ENCODE data around the gene CYP4X1.
"Not testable (repeated sequence)": the region's sequence is repeated elsewhere in the genome, so short reads cannot be mapped to it uniquely, and the experiment has no call there.

The CYP4X1 gene

GRCh38 chr1:47021070-47021469, 2.4 kb upstream of the CYP4X1 start:
- H3K4me3 ChIP-seq (ENCODE audit: low read depth, low read length), result no peak overlapping the region
- H3K27me3 ChIP-seq (ENCODE audit: control insufficient read depth, insufficient read depth, low read length), result peaks cover 16% of the 10 kb centered on the region
- no peak overlapping the region for H3K9ac ChIP-seq (ENCODE audit: low read depth, low read length)
- H3K9me3 ChIP-seq (ENCODE audit: control insufficient read depth, insufficient read depth, low read length), result no peaks in the 10 kb centered on the region
- no peaks in the 10 kb centered on the region for H3K36me3 ChIP-seq (ENCODE audit: control insufficient read depth, insufficient read depth, low read length)
- H3K4me1 ChIP-seq (ENCODE audit: control insufficient read depth, insufficient read depth, low read length), result peaks cover 15% of the 10 kb centered on the region

DNA sequence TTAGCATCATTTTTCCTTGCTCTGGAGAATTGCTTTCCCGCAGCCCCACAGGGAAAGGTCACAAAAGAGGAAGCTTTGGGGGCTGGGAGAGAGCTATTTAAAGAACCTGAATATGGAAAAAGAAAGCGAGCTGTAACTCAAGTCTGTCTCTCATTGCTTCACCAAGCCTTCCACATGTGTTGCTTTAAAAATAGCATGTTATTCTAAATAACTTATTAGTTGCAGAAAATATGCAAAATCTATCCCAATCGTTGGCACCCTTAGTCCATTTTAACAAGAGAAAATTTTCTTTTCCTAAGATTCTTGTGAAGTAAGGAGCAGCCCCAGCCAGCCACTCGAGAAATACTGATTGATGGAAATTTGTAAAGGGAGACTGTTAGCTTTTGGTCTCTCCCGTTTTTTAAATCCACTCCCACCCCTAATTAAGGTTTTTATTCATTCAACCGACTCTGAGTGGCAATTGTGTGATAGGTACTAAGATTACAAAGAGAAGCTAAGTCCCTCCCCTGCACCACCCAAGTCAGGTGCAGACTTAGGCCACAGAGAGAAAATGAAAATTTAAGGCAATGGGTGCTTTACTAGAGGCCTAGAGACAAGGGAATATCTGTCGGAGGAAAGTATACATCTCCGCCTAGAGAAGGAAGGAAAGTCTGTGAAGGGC, 802 bp downstream of the CYP4X1 start:
- Histone ChIP-seq H3K9me3 (ENCODE audit: control insufficient read depth, insufficient read depth, low read length) (no peaks in the 10 kb centered on the region), H3K4me3 (ENCODE audit: low read depth, low read length) (peak overlapping the region; percentile 65), H3K36me3 (ENCODE audit: control insufficient read depth, insufficient read depth, low read length) (no peaks in the 10 kb centered on the region), H3K4me1 (ENCODE audit: control insufficient read depth, insufficient read depth, low read length) (peaks cover 18% of the 10 kb centered on the region), H3K9ac (ENCODE audit: low read depth, low read length) (peak overlapping the region; percentile 60), H3K27me3 (ENCODE audit: control insufficient read depth, insufficient read depth, low read length) (peaks cover 16% of the 10 kb centered on the region)

GRCh38 chr1:47030170-47030805, 6.8 kb downstream of the CYP4X1 start:
- Histone ChIP-seq H3K4me3 (ENCODE audit: low read depth, low read length) (no peak overlapping the region), H3K36me3 (ENCODE audit: control insufficient read depth, insufficient read depth, low read length) (no peaks in the 10 kb centered on the region), H3K4me1 (ENCODE audit: control insufficient read depth, insufficient read depth, low read length) (peaks cover 4% of the 10 kb centered on the region), H3K9me3 (ENCODE audit: control insufficient read depth, insufficient read depth, low read length) (no peaks in the 10 kb centered on the region), H3K9ac (ENCODE audit: low read depth, low read length) (no peak overlapping the region), H3K27me3 (ENCODE audit: control insufficient read depth, insufficient read depth, low read length) (no peaks in the 10 kb centered on the region)

DNA sequence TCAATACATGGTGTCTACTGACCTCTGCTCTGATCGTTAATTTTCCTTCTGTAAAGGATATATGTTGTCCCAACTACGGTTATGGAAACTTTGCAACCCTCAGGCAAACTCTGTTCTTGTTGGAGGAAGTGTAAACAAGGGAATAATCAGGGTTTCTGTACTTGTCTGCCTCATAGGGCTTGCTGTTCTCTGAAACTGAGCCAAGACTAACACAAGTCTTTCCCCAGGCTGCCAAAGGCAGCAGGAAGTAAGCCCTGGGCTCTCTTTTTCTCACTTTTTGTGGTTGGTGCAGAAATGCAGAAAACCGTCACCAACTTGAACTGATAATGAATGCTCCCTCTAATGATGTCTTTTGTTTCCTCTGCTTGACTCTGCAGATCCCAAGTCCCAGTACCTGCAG, 7.6 kb downstream of the CYP4X1 start:
- H3K4me1 ChIP-seq (ENCODE audit: control insufficient read depth, insufficient read depth, low read length), result peaks cover 4% of the 10 kb centered on the region
- H3K4me3 ChIP-seq (ENCODE audit: low read depth, low read length), result no peak overlapping the region
- no peaks in the 10 kb centered on the region for H3K27me3 ChIP-seq (ENCODE audit: control insufficient read depth, insufficient read depth, low read length)
- H3K9ac ChIP-seq (ENCODE audit: low read depth, low read length), result no peak overlapping the region
- H3K36me3 ChIP-seq (ENCODE audit: control insufficient read depth, insufficient read depth, low read length), result no peaks in the 10 kb centered on the region
- no peaks in the 10 kb centered on the region for H3K9me3 ChIP-seq (ENCODE audit: control insufficient read depth, insufficient read depth, low read length)

DNA sequence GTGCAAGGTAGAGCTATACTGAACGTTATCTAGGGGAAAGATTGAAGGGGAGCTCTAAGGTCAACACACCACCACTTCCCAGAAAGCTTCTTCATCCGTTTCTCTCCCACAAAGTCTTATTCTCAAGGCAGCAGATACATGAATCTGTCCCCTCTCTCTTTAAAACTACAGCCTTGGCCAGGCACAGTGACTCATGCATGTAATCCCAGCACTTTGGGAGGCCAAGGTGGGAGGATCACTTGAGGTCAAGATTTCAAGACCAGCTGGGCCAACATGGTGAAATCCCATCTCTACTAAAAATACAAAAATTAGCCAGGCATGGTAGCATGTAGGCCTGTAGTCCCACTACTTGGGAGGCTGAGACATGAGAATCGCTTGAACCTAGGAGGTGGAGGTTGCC, 8.1 kb downstream of the CYP4X1 start:
- H3K4me3 ChIP-seq (ENCODE audit: low read depth, low read length), result no peak overlapping the region
- no peaks in the 10 kb centered on the region for H3K36me3 ChIP-seq (ENCODE audit: control insufficient read depth, insufficient read depth, low read length)
- no peak overlapping the region for H3K9ac ChIP-seq (ENCODE audit: low read depth, low read length)
- no peaks in the 10 kb centered on the region for H3K27me3 ChIP-seq (ENCODE audit: control insufficient read depth, insufficient read depth, low read length)
- no peaks in the 10 kb centered on the region for H3K9me3 ChIP-seq (ENCODE audit: control insufficient read depth, insufficient read depth, low read length)
- H3K4me1 ChIP-seq (ENCODE audit: control insufficient read depth, insufficient read depth, low read length), result peaks cover 4% of the 10 kb centered on the region

DNA sequence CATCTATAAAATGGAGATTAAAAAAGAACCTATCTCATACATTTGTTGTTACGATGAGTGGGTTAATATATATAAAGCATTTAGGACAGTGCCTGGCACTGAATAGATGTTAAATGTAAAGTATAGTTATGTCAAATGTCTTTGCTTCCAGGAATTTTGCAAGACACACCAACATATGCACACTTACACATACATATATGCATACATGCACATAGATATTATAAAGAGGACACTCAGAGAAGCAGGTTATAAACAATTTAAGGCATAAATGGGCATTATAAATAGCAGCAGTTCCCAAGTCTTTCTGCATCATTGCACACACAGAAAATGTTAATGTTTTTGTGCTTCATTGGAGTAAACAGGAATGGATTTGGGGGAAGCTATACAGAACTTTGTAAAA, 13.3 kb downstream of the CYP4X1 start:
- H3K36me3 ChIP-seq (ENCODE audit: control insufficient read depth, insufficient read depth, low read length), result no peaks in the 10 kb centered on the region
- H3K9ac ChIP-seq (ENCODE audit: low read depth, low read length), result no peak overlapping the region
- no peaks in the 10 kb centered on the region for H3K9me3 ChIP-seq (ENCODE audit: control insufficient read depth, insufficient read depth, low read length)
- H3K4me3 ChIP-seq (ENCODE audit: low read depth, low read length), result no peak overlapping the region
- no peaks in the 10 kb centered on the region for H3K27me3 ChIP-seq (ENCODE audit: control insufficient read depth, insufficient read depth, low read length)
- H3K4me1 ChIP-seq (ENCODE audit: control insufficient read depth, insufficient read depth, low read length), result no peaks in the 10 kb centered on the region

DNA sequence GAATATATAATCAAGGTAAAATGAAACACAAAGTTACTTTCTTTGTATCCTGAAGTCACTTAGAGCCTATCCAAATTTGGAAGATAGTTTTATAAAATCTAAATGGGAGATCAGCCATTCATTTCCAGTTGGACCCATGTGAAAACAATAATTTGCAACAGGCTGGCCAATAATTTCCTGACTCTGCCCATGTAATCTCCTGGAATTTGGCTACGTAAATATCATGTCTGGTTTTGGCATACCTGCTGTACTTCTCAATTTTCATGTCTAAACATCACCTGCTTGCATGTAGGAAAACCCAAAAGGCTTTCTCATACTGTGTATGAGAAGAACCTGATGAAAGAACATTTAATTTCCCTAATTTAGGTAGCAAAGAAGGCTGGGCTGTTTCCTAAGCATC, 35.9 kb downstream of the CYP4X1 start:
- H3K27me3 ChIP-seq (ENCODE audit: control insufficient read depth, insufficient read depth, low read length), result no peaks in the 10 kb centered on the region
- H3K9me3 ChIP-seq (ENCODE audit: control insufficient read depth, insufficient read depth, low read length), result no peaks in the 10 kb centered on the region
- H3K9ac ChIP-seq (ENCODE audit: low read depth, low read length), result no peak overlapping the region
- no peaks in the 10 kb centered on the region for H3K36me3 ChIP-seq (ENCODE audit: control insufficient read depth, insufficient read depth, low read length)
- H3K4me3 ChIP-seq (ENCODE audit: low read depth, low read length), result no peak overlapping the region
- no peaks in the 10 kb centered on the region for H3K4me1 ChIP-seq (ENCODE audit: control insufficient read depth, insufficient read depth, low read length)

- no peaks in the 10 kb centered on the region for H3K9me3 ChIP-seq (ENCODE audit: control insufficient read depth, insufficient read depth, low read length)
- no peak within 1 kb of the TSS for H3K9ac ChIP-seq (ENCODE audit: low read depth, low read length)
- no peaks in the 10 kb centered on the region for H3K4me1 ChIP-seq (ENCODE audit: control insufficient read depth, insufficient read depth, low read length)
- peaks cover 3% of the 10 kb centered on the region for H3K27me3 ChIP-seq (ENCODE audit: control insufficient read depth, insufficient read depth, low read length)
- no peak within 1 kb of the TSS for H3K4me3 ChIP-seq (ENCODE audit: low read depth, low read length)
- H3K36me3 ChIP-seq (ENCODE audit: control insufficient read depth, insufficient read depth, low read length), result no peaks in the 10 kb centered on the region
Observed at GRCh38 chr1:47067097-47067594, 43.7 kb downstream of the CYP4X1 start, which contains the start of gene CYP4Z1. Gene CYP4Z1, plus strand, starts transcription at chr1:47067231. Its CDS starts 260 bp downstream, at chr1:47067491.

DNA sequence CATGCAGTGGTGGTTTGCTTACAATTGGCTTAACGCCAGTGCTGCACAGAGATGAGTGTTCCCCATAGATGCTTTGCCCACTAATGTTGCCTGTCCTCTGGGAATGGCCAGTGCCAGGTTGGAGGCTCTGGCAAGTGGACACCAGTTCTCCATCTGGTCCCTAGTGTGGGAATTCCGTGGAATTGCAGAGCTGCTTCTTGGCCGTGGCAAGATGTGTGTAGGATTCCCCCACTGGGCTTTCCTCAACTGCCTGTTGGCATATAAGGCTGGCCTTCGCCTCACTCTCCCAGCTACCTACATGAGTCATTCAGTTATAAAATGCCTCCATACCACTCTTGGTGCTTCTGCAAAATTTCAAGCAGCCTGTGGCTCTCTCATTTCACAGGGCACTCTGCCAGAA, 45.6 kb downstream of the CYP4X1 start:
- H3K36me3 ChIP-seq (ENCODE audit: control insufficient read depth, insufficient read depth, low read length); H3K4me1 ChIP-seq (ENCODE audit: control insufficient read depth, insufficient read depth, low read length); H3K27me3 ChIP-seq (ENCODE audit: control insufficient read depth, insufficient read depth, low read length); H3K4me3 ChIP-seq (ENCODE audit: low read depth, low read length); H3K9me3 ChIP-seq (ENCODE audit: control insufficient read depth, insufficient read depth, low read length); H3K9ac ChIP-seq (ENCODE audit: low read depth, low read length): not testable (repeated sequence)

- not testable (repeated sequence) for H3K9me3 ChIP-seq (ENCODE audit: control insufficient read depth, insufficient read depth, low read length); H3K4me3 ChIP-seq (ENCODE audit: low read depth, low read length); H3K36me3 ChIP-seq (ENCODE audit: control insufficient read depth, insufficient read depth, low read length); H3K9ac ChIP-seq (ENCODE audit: low read depth, low read length); H3K27me3 ChIP-seq (ENCODE audit: control insufficient read depth, insufficient read depth, low read length); H3K4me1 ChIP-seq (ENCODE audit: control insufficient read depth, insufficient read depth, low read length)
Observed at GRCh38 chr1:47069509-47069908, 46.0 kb downstream of the CYP4X1 start.

DNA sequence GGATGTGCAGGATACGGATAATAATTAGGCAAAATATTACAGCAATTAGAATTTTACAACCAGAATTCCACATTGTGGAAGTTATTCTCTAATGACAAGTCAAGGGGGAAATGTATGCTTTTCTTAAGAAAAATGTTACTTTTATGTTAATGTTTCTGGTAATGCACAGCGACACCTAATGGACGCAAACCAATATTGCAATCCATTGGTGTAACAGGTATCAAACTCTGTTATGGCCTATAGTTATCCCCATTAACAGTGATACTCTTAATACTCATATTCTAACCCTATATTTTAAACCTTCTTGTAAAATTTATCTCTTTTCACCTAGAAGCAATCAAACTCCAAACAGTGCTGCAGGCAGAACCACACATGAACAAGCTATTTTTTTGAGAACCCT, 65.9 kb downstream of the CYP4X1 start:
- H3K4me1 ChIP-seq (ENCODE audit: control insufficient read depth, insufficient read depth, low read length); H3K4me3 ChIP-seq (ENCODE audit: low read depth, low read length); H3K36me3 ChIP-seq (ENCODE audit: control insufficient read depth, insufficient read depth, low read length); H3K9me3 ChIP-seq (ENCODE audit: control insufficient read depth, insufficient read depth, low read length); H3K27me3 ChIP-seq (ENCODE audit: control insufficient read depth, insufficient read depth, low read length); H3K9ac ChIP-seq (ENCODE audit: low read depth, low read length): not testable (repeated sequence)

GRCh38 chr1:47091476-47091875, 68.0 kb downstream of the CYP4X1 start:
- not testable (repeated sequence) for H3K4me3 ChIP-seq (ENCODE audit: low read depth, low read length); H3K4me1 ChIP-seq (ENCODE audit: control insufficient read depth, insufficient read depth, low read length); H3K36me3 ChIP-seq (ENCODE audit: control insufficient read depth, insufficient read depth, low read length); H3K9me3 ChIP-seq (ENCODE audit: control insufficient read depth, insufficient read depth, low read length); H3K9ac ChIP-seq (ENCODE audit: low read depth, low read length); H3K27me3 ChIP-seq (ENCODE audit: control insufficient read depth, insufficient read depth, low read length)

All from iPS-15b (cell line).